HepG2 (cell line): ENCODE results near the gene HNRNPL. TPM values are rescaled to one million over a fixed set of nuclear protein-coding genes. Genes with fewer than 3 reads are reported as not detected.

Experiments
- BHLHE40 ChIP-seq: IDR thresholded peaks from 2 replicates; pipeline ENCODE4 v1.6.1; 2011; ENCODE audit warnings: low read length, improper control_type of control experiment
- CREBL2 ChIP-seq: sonication (generic); formaldehyde crosslinking; IDR thresholded peaks from 2 replicates; pipeline ENCODE4 v1.8.1; 2023; ENCODE audit warnings: missing genetic modification reagents, mild to moderate bottlenecking, borderline replicate concordance
- DBP ChIP-seq: sonication (generic); formaldehyde crosslinking; IDR thresholded peaks from 2 replicates; pipeline ENCODE4 v1.4.0; 2020; ENCODE audit warnings: missing genetic modification reagents; ENCODE audit errors: not compliant biosample characterization
- ELF3 ChIP-seq: IDR thresholded peaks from 2 replicates; pipeline ENCODE4 v1.6.1; 2016; ENCODE audit warnings: missing genetic modification reagents, missing compliant biosample characterization
- FOXP4 ChIP-seq: sonication (generic); formaldehyde crosslinking; IDR thresholded peaks from 2 replicates; pipeline ENCODE4 v1.4.0; 2020; ENCODE audit warnings: missing genetic modification reagents
- MAZ ChIP-seq, 2 experiments: sonication (generic) in 1 of 2; formaldehyde crosslinking in 1 of 2; IDR thresholded peaks; 2 replicates each; pipeline versions ENCODE4 v1.5.0 to v1.6.1; 2012 to 2020; ENCODE audit warnings: low read depth in 2 of 2, mild to moderate bottlenecking in 2 of 2, borderline replicate concordance in 1 of 2, improper control_type of control experiment in 1 of 2, low read length in 1 of 2, missing genetic modification reagents in 1 of 2, moderate library complexity in 1 of 2
- MED8 ChIP-seq: sonication (generic); formaldehyde crosslinking; IDR thresholded peaks from 2 replicates; pipeline ENCODE4 v1.8.1; 2023; ENCODE audit warnings: mild to moderate bottlenecking, missing genetic modification reagents; ENCODE audit not compliant: insufficient replicate concordance
- MYPOP ChIP-seq: sonication (generic); formaldehyde crosslinking; IDR thresholded peaks from 2 replicates; pipeline ENCODE4 v1.8.1; 2023; ENCODE audit warnings: mild to moderate bottlenecking, moderate library complexity, missing genetic modification reagents
- NAIF1 ChIP-seq: sonication (generic); formaldehyde crosslinking; IDR thresholded peaks from 2 replicates; pipeline ENCODE4 v1.5.0; 2020; ENCODE audit warnings: mild to moderate bottlenecking, missing genetic modification reagents, borderline replicate concordance
- PPARG ChIP-seq: conservative IDR thresholded peaks from 2 replicates; pipeline ENCODE4 v1.6.1; 2016; ENCODE audit warnings: missing biosample characterization, missing genetic modification reagents
- SP2 ChIP-seq: sonication (generic); formaldehyde crosslinking; IDR thresholded peaks from 2 replicates; pipeline ENCODE4 v1.5.1; 2020; ENCODE audit warnings: mild to moderate bottlenecking, missing genetic modification reagents
- ZBTB21 ChIP-seq: sonication (generic); formaldehyde crosslinking; IDR thresholded peaks from 2 replicates; pipeline ENCODE4 v1.4.0; 2020; ENCODE audit warnings: missing genetic modification reagents
- ZBTB34 ChIP-seq: sonication (generic); formaldehyde crosslinking; IDR thresholded peaks from 2 replicates; pipeline ENCODE4 v1.8.0; 2022; ENCODE audit warnings: mild to moderate bottlenecking, missing genetic modification reagents
- ZNF101 ChIP-seq: sonication (generic); formaldehyde crosslinking; IDR thresholded peaks from 2 replicates; pipeline ENCODE4 v1.4.0; 2020; ENCODE audit warnings: mild to moderate bottlenecking, low read depth, missing genetic modification reagents, borderline replicate concordance
- ZNF235 ChIP-seq: sonication (generic); formaldehyde crosslinking; IDR thresholded peaks from 2 replicates; pipeline ENCODE4 v1.8.1; 2023; ENCODE audit warnings: mild to moderate bottlenecking, missing genetic modification reagents, borderline replicate concordance
- ZNF296 ChIP-seq: sonication (generic); formaldehyde crosslinking; conservative IDR thresholded peaks from 2 replicates; pipeline ENCODE4 v1.5.0; 2020; ENCODE audit warnings: mild to moderate bottlenecking, missing genetic modification reagents
- ZNF331 ChIP-seq: sonication (generic); formaldehyde crosslinking; IDR thresholded peaks from 2 replicates; pipeline ENCODE4 v1.4.0; 2020; ENCODE audit warnings: missing genetic modification reagents
- ZNF34 ChIP-seq: sonication (generic); formaldehyde crosslinking; IDR thresholded peaks from 2 replicates; pipeline ENCODE4 v1.4.0; 2020; ENCODE audit warnings: mild to moderate bottlenecking, missing genetic modification reagents, borderline replicate concordance
- ZNF556 ChIP-seq: sonication (generic); formaldehyde crosslinking; IDR thresholded peaks from 2 replicates; pipeline ENCODE4 v1.4.0; 2020; ENCODE audit warnings: mild to moderate bottlenecking, missing genetic modification reagents, borderline replicate concordance
- ZNF800 ChIP-seq: sonication (generic); formaldehyde crosslinking; IDR thresholded peaks from 2 replicates; pipeline ENCODE4 v1.4.0; 2020; ENCODE audit warnings: missing genetic modification reagents
- polyA plus RNA-seq, 8 experiments: library from polyadenylated mRNA; depleted of rRNA in 3 of 8; stranded (reverse) in 7 of 8; unstranded in 1 of 8; fragments of >200 nt; fragmentation: Illumina TruSeq in 4 of 8; extraction: Trizol in 4 of 8; gene quantifications; 2 replicates each; pipeline versions ENCODE4 v1.2.1 to v1.2.3, GENCODE V29; 2011 to 2016; ENCODE audit warnings: low read depth in 4 of 8, missing spikeins in 1 of 8, mixed read lengths in 1 of 8; ENCODE audit not compliant: insufficient read depth in 1 of 8
- total RNA-seq, 5 experiments: library from RNA; depleted of rRNA; stranded (reverse); fragments of >200 nt; fragmentation: Illumina TruSeq; extraction: Trizol; gene quantifications; 2 replicates each; pipeline ENCODE4 v1.2.3, GENCODE V29; 2016; ENCODE audit warnings: low read depth in 1 of 5

The HNRNPL gene
- total and polyA plus RNA-seq, 2 of the 13 experiments (the other 11 are each of a cell fraction or from before 2014, with no cell fraction given) = 156 to 278 TPM

- no peak for TF ChIP-seq CREBL2 (CRISPR knock-in tag)
- TF ChIP-seq NAIF1 (CRISPR knock-in tag) = no peak
- TF ChIP-seq MAZ (IDR thresholded peaks at IDR 0.05; ENCODE audit: borderline replicate concordance, low read depth, low read length) = peak; percentile 66
- no peak for TF ChIP-seq MAZ (CRISPR knock-in tag; IDR thresholded peaks at IDR 0.05; ENCODE audit: low read depth)
- no peak for TF ChIP-seq PPARG (CRISPR knock-in tag)
- no peak for TF ChIP-seq ZNF296 (CRISPR knock-in tag)
- no peak for TF ChIP-seq ZNF101 (CRISPR knock-in tag)
- TF ChIP-seq ZNF235 (CRISPR knock-in tag) = no peak
- TF ChIP-seq MYPOP (CRISPR knock-in tag) = no peak; the same call in none of the 2 replicates
- peak; percentile 49; the same call in 1 of the 2 replicates for TF ChIP-seq ELF3 (CRISPR knock-in tag)
- TF ChIP-seq DBP (CRISPR knock-in tag) = no peak
- no peak for TF ChIP-seq FOXP4 (CRISPR knock-in tag)
- peak; percentile 32; the same call in 1 of the 2 replicates for TF ChIP-seq ZNF331 (CRISPR knock-in tag)
- TF ChIP-seq ZBTB34 = no peak
- TF ChIP-seq BHLHE40 = no peak
- no peak for TF ChIP-seq ZNF34 (CRISPR knock-in tag)
- no peak for TF ChIP-seq ZBTB21
- TF ChIP-seq SP2 = no peak
- no peak for TF ChIP-seq MED8 (CRISPR knock-in tag)
- no peak for TF ChIP-seq ZNF800 (CRISPR knock-in tag)
- no peak for TF ChIP-seq ZNF556 (CRISPR knock-in tag)
Observed at GRCh38 chr19:38850436-38850975, 720 bp upstream of the HNRNPL start (continued).
